IMR-90 (cell line): ENCODE measurements around the gene DPF3. TPM values are rescaled to one million over a fixed set of nuclear protein-coding genes. Genes with fewer than 3 reads are reported as not detected.

Experiments
- ATAC-seq: fragments of 200-7000 bp; cut with Tn5 transposase; 2 replicates; pipeline ENCODE4 v1.9.1; 2020; ENCODE audit warnings: low read depth, mild to moderate bottlenecking, moderate library complexity
- BruUV-seq: library from RNA; stranded (reverse); fragments of 400-500 nt; replicated peaks from 2 replicates; lab custom pipeline; 2021; lab: Mats Ljungman, UMichigan
- CTCF ChIA-PET: fragments of 300-600 bp; formaldehyde crosslinking; extraction: SDS; loops from one replicate; lab custom pipeline; 2021; ENCODE audit warnings: antibody characterized with exemption; lab: Yijun Ruan, JAX
- POLR2A ChIA-PET: fragments of 300-600 bp; sonication (Branson Sonifier 250); formaldehyde crosslinking; loops from one replicate; lab custom pipeline; 2022; ENCODE audit warnings: antibody characterized with exemption; ENCODE audit not compliant: unreplicated experiment; lab: Charles Lee
- DNase-seq: peaks from one replicate; pipeline ENCODE4 v3.0.0; 2013
- H2AFZ ChIP-seq: replicated peaks from 2 replicates; pipeline ENCODE3; 2013; ENCODE audit warnings: low read length, mild to moderate bottlenecking; ENCODE audit not compliant: poor library complexity
- H2AK5ac ChIP-seq: 2 replicates; pipeline ENCODE4 v1.6.1; 2013; ENCODE audit warnings: low read depth, low read length, inconsistent platforms
- H2AK9ac ChIP-seq: replicated peaks from 2 replicates; pipeline ENCODE3; 2013; ENCODE audit warnings: mild to moderate bottlenecking, low read depth, low read length, moderate library complexity; ENCODE audit not compliant: poor library complexity
- H2BK120ac ChIP-seq: 2 replicates; pipeline ENCODE4 v1.6.1; 2013; ENCODE audit warnings: low read depth, low read length, inconsistent platforms
- H2BK15ac ChIP-seq: 3 replicates; pipeline ENCODE4 v1.6.1; 2013; ENCODE audit warnings: low read depth, low read length, inconsistent platforms
- H2BK20ac ChIP-seq: 2 replicates; pipeline ENCODE4 v1.6.1; 2013; ENCODE audit warnings: low read depth, mild to moderate bottlenecking, inconsistent platforms, low read length, moderate library complexity
- H2BK5ac ChIP-seq: 2 replicates; pipeline ENCODE4 v1.6.1; 2013; ENCODE audit warnings: mild to moderate bottlenecking, low read depth, low read length, inconsistent platforms; ENCODE audit not compliant: poor library complexity, severe bottlenecking
- H3K14ac ChIP-seq: replicated peaks from 2 replicates; pipeline ENCODE4 v1.6.1; 2013; ENCODE audit warnings: low read depth, low read length, inconsistent platforms
- H3K18ac ChIP-seq: 2 replicates; pipeline ENCODE4 v1.6.1; 2013; ENCODE audit warnings: low read depth, low read length, control low read depth
- H3K23ac ChIP-seq: 2 replicates; pipeline ENCODE4 v1.6.1; 2013; ENCODE audit warnings: low read depth, low read length, inconsistent platforms
- H3K27ac ChIP-seq: 2 replicates; pipeline ENCODE4 v1.5.1; 2013; ENCODE audit warnings: mild to moderate bottlenecking, control low read depth, low read length; ENCODE audit not compliant: insufficient read depth
- H3K27me3 ChIP-seq: 2 replicates; pipeline ENCODE4 v1.6.1; 2013; ENCODE audit warnings: low read length; ENCODE audit not compliant: control insufficient read depth, insufficient read depth
- H3K36me3 ChIP-seq: 2 replicates; pipeline ENCODE4 v1.6.1; 2013; ENCODE audit warnings: low read length, mixed read lengths; ENCODE audit not compliant: control insufficient read depth, insufficient read depth
- H3K4ac ChIP-seq: 2 replicates; pipeline ENCODE4 v1.6.1; 2013; ENCODE audit warnings: low read depth, low read length, inconsistent platforms
- H3K4me1 ChIP-seq: 2 replicates; pipeline ENCODE4 v1.6.1; 2013; ENCODE audit warnings: low read length, mixed read lengths; ENCODE audit not compliant: control insufficient read depth, insufficient read depth
- H3K4me2 ChIP-seq: 2 replicates; pipeline ENCODE4 v1.6.1; 2013; ENCODE audit warnings: low read depth, mild to moderate bottlenecking, control low read depth, low read length, moderate library complexity
- H3K4me3 ChIP-seq: 2 replicates; pipeline ENCODE4 v1.5.1; 2013; ENCODE audit warnings: low read depth, mild to moderate bottlenecking, control low read depth, low read length, moderate library complexity; ENCODE audit not compliant: insufficient read depth
- H3K56ac ChIP-seq: 2 replicates; pipeline ENCODE4 v1.6.1; 2013; ENCODE audit warnings: low read length, inconsistent platforms; ENCODE audit not compliant: insufficient read depth; ENCODE audit errors: extremely low read depth
- H3K79me1 ChIP-seq, 2 experiments: 2 replicates each; pipeline ENCODE4 v1.6.1; 2013; ENCODE audit warnings: low read length in 2 of 2, inconsistent platforms in 1 of 2, low read depth in 1 of 2
- H3K9ac ChIP-seq: 2 replicates; pipeline ENCODE4 v1.6.1; 2013; ENCODE audit warnings: low read depth, low read length, control low read depth
- H3K9me1 ChIP-seq: 2 replicates; pipeline ENCODE4 v1.6.1; 2013; ENCODE audit warnings: low read length, inconsistent platforms; ENCODE audit not compliant: insufficient read depth
- H3K9me3 ChIP-seq: 2 replicates; pipeline ENCODE4 v1.6.1; 2013; ENCODE audit warnings: low read length; ENCODE audit not compliant: control insufficient read depth, insufficient read depth
- H4K20me1 ChIP-seq: 2 replicates; pipeline ENCODE4 v1.6.1; 2013; ENCODE audit warnings: low read length, inconsistent platforms; ENCODE audit not compliant: insufficient read depth
- H4K5ac ChIP-seq: 2 replicates; pipeline ENCODE4 v1.6.1; 2013; ENCODE audit warnings: mild to moderate bottlenecking, low read depth, low read length, control low read depth
- H4K8ac ChIP-seq, 2 experiments: 2 replicates each; pipeline ENCODE4 v1.6.1; 2013; ENCODE audit warnings: low read depth in 2 of 2, low read length in 2 of 2, control low read depth in 1 of 2, inconsistent platforms in 1 of 2
- H4K91ac ChIP-seq: 2 replicates; pipeline ENCODE4 v1.6.1; 2013; ENCODE audit warnings: low read depth, low read length, inconsistent platforms; ENCODE audit not compliant: insufficient read depth
- CHD1 ChIP-seq: IDR thresholded peaks from 2 replicates; pipeline ENCODE4 v1.6.1; 2012; ENCODE audit warnings: low read depth, low read length, improper control_type of control experiment
- ELK1 ChIP-seq: fragments of 150-350 bp; IDR thresholded peaks from 2 replicates; pipeline ENCODE4 v1.6.1; 2016; ENCODE audit warnings: low read depth, mild to moderate bottlenecking, low read length, moderate library complexity, borderline replicate concordance
- MAZ ChIP-seq: IDR thresholded peaks from 2 replicates; pipeline ENCODE4 v1.6.1; 2012; ENCODE audit warnings: low read depth, mild to moderate bottlenecking, low read length, improper control_type of control experiment, moderate library complexity, borderline replicate concordance
- NFE2L2 ChIP-seq: fragments of 150-350 bp; IDR thresholded peaks from 2 replicates; pipeline ENCODE4 v1.6.1; 2016; ENCODE audit warnings: low read depth, mild to moderate bottlenecking, low read length
- WGBS, 2 experiments: methylation state at CpG; one replicate each; pipeline versions ENCODE4 v1.1.5 to v1.1.7; 2013; ENCODE audit warnings: missing lambda C conversion rate in 2 of 2; ENCODE audit not compliant: insufficient read length in 1 of 2; ENCODE audit errors: extremely low coverage in 2 of 2; 5-methylcytosine and 5-hydroxymethylcytosine counted together
- dilution Hi-C: fragments of 300-500 bp; cut with HindIII; formaldehyde crosslinking; loops from one replicate; pipeline ENCODE4 v1.14.3; 2018; ENCODE audit warnings: low sequenced_read_pairs; ENCODE audit not compliant: unreplicated experiment
- in situ Hi-C: fragments of 300-500 bp; cut with MboI; formaldehyde crosslinking; loops from 3 replicates; pipeline ENCODE4 v1.14.3; 2019; ENCODE audit warnings: low sequenced_read_pairs, inconsistent platforms, mixed read lengths
- intact Hi-C: fragments of 100-400 bp; cut with micrococcal nuclease; formaldehyde crosslinking; loops from 2 replicates; pipeline ENCODE4 v1.10.0; 2022
- polyA plus RNA-seq, 3 experiments: library from polyadenylated mRNA; depleted of rRNA; stranded (reverse); fragments of >200 nt; gene quantifications; 2 replicates each; pipeline ENCODE4 v1.2.3, GENCODE V29; 2012; ENCODE audit warnings: low replicate concordance in 1 of 3
- total RNA-seq: library from RNA; depleted of rRNA; stranded (reverse); fragments of >200 nt; gene quantifications from 2 replicates; pipeline ENCODE4 v1.2.3, GENCODE V29; 2012

The DPF3 gene
- total and polyA plus RNA-seq, 2 of the 4 experiments (the other 2 are of a cell fraction) = 30.5 to 32.8 TPM

- H3K9me3 ChIP-seq = no peaks in the 10 kb centered on the region
- no peak overlapping the region for H2BK5ac ChIP-seq
- no peak overlapping the region for H4K5ac ChIP-seq
- no peak overlapping the region for H2BK120ac ChIP-seq
- in situ Hi-C loops (no loop called here), intact Hi-C loops (no loop called here), dilution Hi-C loops (no loop called here)
- ATAC-seq (no peak), DNase-seq (no peak)
- ChIA-PET POLR2A (no interaction called here), CTCF (no interaction called here)
- no peak overlapping the region for H3K18ac ChIP-seq
- no peak overlapping the region for H3K23ac ChIP-seq
- H3K4me2 ChIP-seq = no peak overlapping the region
- no peak overlapping the region for H4K8ac ChIP-seq
- no peak overlapping the region for H2AK5ac ChIP-seq
- H2AK9ac ChIP-seq = no peak overlapping the region
- H3K4me1 ChIP-seq = no peaks in the 10 kb centered on the region
- H2BK20ac ChIP-seq = no peak overlapping the region
- no peaks in the 10 kb centered on the region for H3K36me3 ChIP-seq
- WGBS, 2 experiments = 90% methylated on average over 2 of the region's 21 CpGs; no CpG with 5 or more reads in 1 of the 2 experiments
- no peak overlapping the region for H3K27ac ChIP-seq
- no peak overlapping the region for H2BK15ac ChIP-seq
- no peaks in the 10 kb centered on the region for H4K20me1 ChIP-seq
- no peaks in the 10 kb centered on the region for H3K9me1 ChIP-seq
- no TSS peak for BruUV-seq
- TF ChIP-seq NFE2L2 (no peak), CHD1 (no peak), ELK1 (no peak), MAZ (no peak)
- H2AFZ ChIP-seq = no peak overlapping the region
- no peak overlapping the region for H4K91ac ChIP-seq
- no peak overlapping the region for H3K4ac ChIP-seq
- H3K79me1 ChIP-seq = peaks cover 12 to 28% of the 10 kb centered on the region in 2 experiments
- no peak overlapping the region for H3K56ac ChIP-seq
- no peak overlapping the region for H3K4me3 ChIP-seq
- no peak overlapping the region for H3K9ac ChIP-seq
- no peak overlapping the region for H3K14ac ChIP-seq
- no peaks in the 10 kb centered on the region for H3K27me3 ChIP-seq
Observed at GRCh38 chr14:72928872-72929271, 35.0 kb upstream of the DPF3 start.
